Measurements from ENCODE around the gene FBXW9. TPM values are rescaled to one million over a fixed set of nuclear protein-coding genes. Genes with fewer than 3 reads are reported as not detected.

Gene FBXW9
- total RNA-seq, 1 experiment from 2014 or later, result 14.0 TPM

DNA sequence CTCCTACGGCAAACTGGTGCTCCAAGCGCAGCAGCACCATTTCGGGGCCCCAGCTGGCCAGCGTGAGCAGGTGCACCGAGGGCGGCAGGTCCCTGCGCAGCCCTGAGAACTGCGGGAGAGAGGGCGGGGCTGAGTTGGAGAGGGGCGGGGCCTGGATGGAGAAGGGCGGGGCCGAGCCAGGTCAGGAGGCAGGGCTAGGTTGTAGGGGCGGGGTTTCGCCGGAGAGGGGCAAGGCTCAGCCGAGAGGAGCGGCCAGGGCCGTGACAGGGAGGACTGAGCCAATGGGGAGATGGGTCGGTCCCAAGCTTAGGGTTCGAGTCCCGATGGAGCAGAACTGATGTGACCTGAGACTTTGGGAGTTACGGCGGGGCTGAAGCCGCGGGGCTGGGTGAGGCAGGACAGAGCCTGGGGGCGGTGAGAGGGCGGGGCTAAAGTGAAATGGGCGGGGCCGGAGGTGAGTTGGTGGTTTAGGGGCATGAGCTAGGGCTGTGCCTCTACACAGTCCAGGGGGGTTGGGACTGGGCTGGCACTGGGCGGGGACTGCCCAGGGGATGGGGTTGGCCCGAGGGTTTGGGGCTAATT, 48.9 kb downstream of the FBXW9 start:
- DNase-seq (ENCODE audit: low read depth, low spot score) (no peak), ATAC-seq (peak; percentile 84)
- H3K27ac ChIP-seq (ENCODE audit: low read depth, low read length), result no peak overlapping the region
- no peaks in the 10 kb centered on the region for H3K9me2 ChIP-seq (ENCODE audit: insufficient read depth)
- no peaks in the 10 kb centered on the region for H3K4me1 ChIP-seq (ENCODE audit: control insufficient read depth in 1 of 2, insufficient read depth in 2 of 2, low read length in 2 of 2)
- RAD21 ChIA-PET (ENCODE audit: low non-redundant PET in 1 of 2, low total read pairs in 2 of 2, uncharacterized antibody in 2 of 2, unreplicated experiment in 2 of 2), result interaction anchor here in 1 of 2 experiments (0.7 kb wide), 1 partner anchor 148 kb away, joined by 3 read pairs; no protein-coding TSS in a partner anchor
- POLR2A ChIA-PET, result no interaction called here
- H3K9me3 ChIP-seq (ENCODE audit: control insufficient read depth in 1 of 2, insufficient read depth in 1 of 2, low read depth in 1 of 2, low read length in 2 of 2), result no peaks in the 10 kb centered on the region; a peak in 1 of 4 replicates
- no peak overlapping the region for H3K4me2 ChIP-seq (ENCODE audit: low read length)
- intact Hi-C loops (cut with micrococcal nuclease), result no loop called here
- H3K36me3 ChIP-seq (ENCODE audit: control insufficient read depth in 1 of 2, insufficient read depth in 2 of 2, low read length in 2 of 2), result no peaks in the 10 kb centered on the region
- no peaks in the 10 kb centered on the region for H3K27me3 ChIP-seq (ENCODE audit: insufficient read depth, low read length)
- no peaks in the 10 kb centered on the region for H4K20me1 ChIP-seq (ENCODE audit: insufficient read depth)
- CTCF ChIA-PET, result no interaction called here
- H2AFZ ChIP-seq (ENCODE audit: low read depth, low read length, poor library complexity, severe bottlenecking), result no peak overlapping the region
- no peaks in the 10 kb centered on the region for H3K79me2 ChIP-seq (ENCODE audit: insufficient read depth, low read length)
- no peak for TF ChIP-seq SP1 (IDR thresholded peaks at IDR 0.05; ENCODE audit: low read depth)
- TF ChIP-seq, protein P1, sequence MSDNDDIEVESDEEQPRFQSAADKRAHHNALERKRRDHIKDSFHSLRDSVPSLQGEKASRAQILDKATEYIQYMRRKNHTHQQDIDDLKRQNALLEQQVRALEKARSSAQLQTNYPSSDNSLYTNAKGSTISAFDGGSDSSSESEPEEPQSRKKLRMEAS (IDR thresholded peaks at IDR 0.05), result no peak
- no TSS peak for BruUV-seq (replicated peaks)
- no peak overlapping the region for H3K4me3 ChIP-seq (replicated peaks in 1 of 2; ENCODE audit: low read depth in 1 of 2, low read length in 2 of 2)
- H3K9ac ChIP-seq (ENCODE audit: low read length), result no peak overlapping the region

- Histone ChIP-seq H3K4me3 (replicated peaks in 1 of 2; ENCODE audit: low read depth in 1 of 2, low read length in 2 of 2) (no peak overlapping the region), H3K4me1 (ENCODE audit: control insufficient read depth in 1 of 2, insufficient read depth in 2 of 2, low read length in 2 of 2) (no peaks in the 10 kb centered on the region), H2AFZ (ENCODE audit: low read depth, low read length, poor library complexity, severe bottlenecking) (no peak overlapping the region), H3K9ac (ENCODE audit: low read length) (no peak overlapping the region), H3K27ac (ENCODE audit: low read depth, low read length) (no peak overlapping the region), H3K9me3 (ENCODE audit: control insufficient read depth in 1 of 2, insufficient read depth in 1 of 2, low read depth in 1 of 2, low read length in 2 of 2) (no peaks in the 10 kb centered on the region; a peak in 1 of 4 replicates), H3K79me2 (ENCODE audit: insufficient read depth, low read length) (no peaks in the 10 kb centered on the region), H3K4me2 (ENCODE audit: low read length) (no peak overlapping the region), H4K20me1 (ENCODE audit: insufficient read depth) (no peaks in the 10 kb centered on the region), H3K36me3 (ENCODE audit: control insufficient read depth in 1 of 2, insufficient read depth in 2 of 2, low read length in 2 of 2) (no peaks in the 10 kb centered on the region), H3K27me3 (ENCODE audit: insufficient read depth, low read length) (no peaks in the 10 kb centered on the region), H3K9me2 (ENCODE audit: insufficient read depth) (no peaks in the 10 kb centered on the region)
- POLR2A ChIA-PET, result no interaction called here
- CTCF ChIA-PET, result no interaction called here
- TF ChIP-seq SP1 (IDR thresholded peaks at IDR 0.05; ENCODE audit: low read depth), result no peak
- no peak for TF ChIP-seq EZH2 (IDR thresholded peaks at IDR 0.05)
- TF ChIP-seq ELF1 (IDR thresholded peaks at IDR 0.05; ENCODE audit: borderline replicate concordance, low read depth), result no peak
- no peak for TF ChIP-seq ZFX (IDR thresholded peaks at IDR 0.05)
- no peak for TF ChIP-seq SRF (IDR thresholded peaks at IDR 0.05; ENCODE audit: low read depth)
- TF ChIP-seq CBX3 (IDR thresholded peaks at IDR 0.05; ENCODE audit: low read depth), result no peak
- no peak for TF ChIP-seq YY1 (IDR thresholded peaks at IDR 0.05; ENCODE audit: extremely low read depth, insufficient replicate concordance, low read depth, low read length)
- TF ChIP-seq SIN3A (IDR thresholded peaks at IDR 0.05; ENCODE audit: low read depth), result no peak
- TF ChIP-seq POLR2A (IDR thresholded peaks at IDR 0.05; ENCODE audit: borderline replicate concordance, extremely low read depth, insufficient read depth, insufficient read length), result no peak
- TF ChIP-seq CEBPB (IDR thresholded peaks at IDR 0.05; ENCODE audit: low read depth), result no peak
- TF ChIP-seq ZNF274 (IDR thresholded peaks at IDR 0.05; ENCODE audit: low read depth, low read length), result no peak
- no peak for TF ChIP-seq JUND (IDR thresholded peaks at IDR 0.05)
- TF ChIP-seq, protein P2, sequence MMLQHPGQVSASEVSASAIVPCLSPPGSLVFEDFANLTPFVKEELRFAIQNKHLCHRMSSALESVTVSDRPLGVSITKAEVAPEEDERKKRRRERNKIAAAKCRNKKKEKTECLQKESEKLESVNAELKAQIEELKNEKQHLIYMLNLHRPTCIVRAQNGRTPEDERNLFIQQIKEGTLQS (IDR thresholded peaks at IDR 0.05), result no peak
- TF ChIP-seq FOSL1 (IDR thresholded peaks at IDR 0.05; ENCODE audit: low read depth), result no peak
- ATAC-seq (no peak; the same call in 1 of the 2 replicates), DNase-seq (ENCODE audit: low read depth, low spot score) (no peak)
- RAD21 ChIA-PET (ENCODE audit: low non-redundant PET in 1 of 2, low total read pairs in 2 of 2, uncharacterized antibody in 2 of 2, unreplicated experiment in 2 of 2), result interaction anchor here in 1 of 2 experiments (0.7 kb wide), 1 partner anchor 149 kb away, joined by 3 read pairs; no protein-coding TSS in a partner anchor
- BruUV-seq (replicated peaks), result no TSS peak
- intact Hi-C loops (cut with micrococcal nuclease), result no loop called here
Measured at GRCh38 chr19:12647047-12647446, 49.4 kb downstream of the FBXW9 start.
